CD4-positive, alpha-beta T cell treated with Interferon alpha-2 for 1 hour (primary cell): ENCODE measurements around the gene APBA2.

Source experiments
- DNase-seq, 2 donors: peaks; one replicate each; pipeline ENCODE4 v3.0.0-alpha.2; 2020 to 2022

APBA2 gene

DNA sequence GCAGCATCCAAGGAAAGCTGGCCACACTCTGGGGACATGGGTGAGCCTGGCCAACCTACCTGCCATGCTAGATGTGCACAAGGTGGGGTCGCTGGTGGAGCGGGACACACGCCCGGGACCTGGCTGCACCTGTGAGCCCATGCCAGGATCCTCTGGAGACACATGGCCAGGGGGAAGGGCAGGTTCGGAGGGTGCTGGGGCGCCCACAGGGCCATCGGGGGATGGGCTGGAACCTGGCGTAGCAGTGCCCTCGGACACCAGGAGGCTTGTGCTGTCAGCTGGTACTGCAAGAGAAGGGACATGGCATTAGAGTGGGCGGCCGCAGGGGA, 240.4 kb downstream of the APBA2 start:
- no peak for DNase-seq

DNA sequence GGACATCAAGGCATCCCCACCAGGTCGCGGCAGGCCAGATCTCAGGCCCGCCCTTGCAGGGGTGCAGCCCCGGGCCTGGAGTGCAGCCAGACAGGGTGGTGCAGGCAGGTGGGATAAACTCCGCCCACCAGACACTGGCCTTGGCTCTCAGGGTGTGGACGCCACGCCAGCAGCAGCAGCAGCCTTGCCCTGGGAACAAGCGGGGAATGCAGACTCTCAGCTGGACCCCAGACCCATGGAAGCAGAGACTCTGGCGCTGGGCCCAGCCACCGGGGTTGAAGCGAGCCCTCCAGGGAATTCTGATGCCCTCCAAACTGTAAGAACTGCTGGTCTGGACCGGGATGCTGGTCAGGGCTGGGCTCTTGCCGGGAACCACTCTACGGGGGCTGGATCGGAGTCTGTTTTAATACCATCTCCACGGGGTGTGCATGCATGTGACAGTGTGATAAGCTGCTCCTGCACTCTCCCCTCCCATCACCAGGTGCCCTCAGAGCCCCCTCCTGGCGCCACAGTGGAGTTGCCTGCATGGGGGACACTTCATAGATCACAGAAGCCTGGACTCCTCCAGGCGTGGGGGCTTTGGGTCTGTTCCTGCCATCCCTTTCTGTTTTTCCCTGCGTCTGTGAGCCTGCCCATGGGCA, 241.2 kb downstream of the APBA2 start:
- no peak for DNase-seq

DNA sequence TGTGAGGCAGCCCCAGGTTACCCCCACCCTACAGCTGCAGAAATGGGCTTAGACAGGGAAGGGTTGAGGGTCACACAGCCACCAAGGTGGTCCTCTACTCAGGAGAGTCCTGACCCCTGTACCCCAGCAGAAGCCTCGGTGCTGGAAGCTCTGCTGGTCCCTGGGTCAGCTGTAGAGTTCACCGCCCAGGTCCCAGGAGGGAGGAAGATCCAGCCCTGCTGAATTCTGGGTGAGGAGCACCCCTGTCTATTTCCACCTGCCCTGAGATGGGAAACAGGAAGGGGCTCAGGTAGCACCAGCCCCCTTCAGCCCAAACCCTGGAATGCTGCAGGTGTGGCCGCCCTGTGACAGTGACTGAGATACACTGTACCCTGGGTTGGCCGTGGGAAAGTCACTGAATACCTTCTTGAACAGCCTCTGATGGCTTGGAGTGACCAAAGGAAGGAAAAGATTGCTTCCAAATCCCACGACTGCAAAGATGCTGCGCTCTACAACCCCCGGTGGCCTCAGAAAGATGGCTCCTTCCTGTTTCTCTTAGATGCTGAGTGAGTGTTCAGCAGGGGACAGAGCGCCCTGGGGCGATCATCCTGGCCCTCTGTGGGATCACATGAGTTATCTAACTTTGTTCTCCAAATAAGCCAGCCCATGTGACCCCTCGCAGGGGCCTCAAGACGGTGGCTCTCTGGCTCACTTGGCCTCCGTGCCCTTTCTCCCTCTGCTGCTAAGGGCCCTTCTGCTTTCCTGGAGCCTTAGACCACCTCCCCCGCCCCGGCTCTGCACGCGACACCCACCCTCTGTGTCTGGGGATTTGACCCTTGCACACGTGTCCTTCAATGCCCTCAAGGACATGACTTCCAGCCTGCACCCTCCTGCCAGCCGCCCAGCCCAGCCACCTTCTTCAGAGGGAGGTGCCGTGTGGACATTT, 242.0 kb downstream of the APBA2 start:
- no peak for DNase-seq

GRCh38 chr15:29128671-29129070, 242.9 kb downstream of the APBA2 start:
- DNase-seq = no peak

DNA sequence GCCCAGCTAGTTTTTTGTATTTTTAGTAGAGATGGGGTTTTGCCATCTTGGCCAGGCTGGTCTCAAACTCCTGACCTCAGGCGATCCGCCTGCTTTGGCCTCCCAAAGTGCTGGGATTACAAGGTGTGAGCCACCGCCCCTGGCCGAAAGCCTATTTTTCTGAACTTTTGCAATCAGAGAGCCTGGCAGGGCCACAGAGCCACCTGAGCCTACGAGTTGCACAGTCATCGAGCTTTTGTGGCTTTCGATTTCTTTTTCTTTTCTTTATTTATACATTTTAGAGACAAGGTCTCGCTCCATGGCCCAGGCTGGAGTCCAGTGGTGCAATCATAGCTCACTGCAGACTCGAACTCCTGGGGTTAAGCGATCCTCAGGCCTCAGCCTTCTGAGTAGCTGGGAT, 243.4 kb downstream of the APBA2 start:
- no peak for DNase-seq

DNA sequence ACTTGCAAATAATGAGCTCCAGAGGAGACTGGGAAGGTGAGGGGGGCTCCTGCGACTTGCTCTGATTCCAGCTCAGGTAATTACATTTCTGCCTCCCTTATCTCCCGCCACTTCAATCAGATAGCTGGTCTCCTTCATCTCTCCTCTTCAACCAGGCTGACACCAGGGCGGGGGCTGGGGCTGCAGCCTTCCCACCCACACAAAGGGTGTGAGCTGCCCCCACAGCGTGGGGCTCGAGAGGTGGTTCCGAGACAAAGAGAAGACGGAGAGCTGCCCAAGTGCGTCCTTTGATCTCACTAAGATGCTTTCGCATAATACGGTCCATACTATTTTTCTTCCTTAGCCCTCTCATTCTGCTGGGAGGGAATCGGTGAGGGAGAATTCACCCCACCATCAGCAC, 244.2 kb downstream of the APBA2 start:
- DNase-seq = no peak

DNA sequence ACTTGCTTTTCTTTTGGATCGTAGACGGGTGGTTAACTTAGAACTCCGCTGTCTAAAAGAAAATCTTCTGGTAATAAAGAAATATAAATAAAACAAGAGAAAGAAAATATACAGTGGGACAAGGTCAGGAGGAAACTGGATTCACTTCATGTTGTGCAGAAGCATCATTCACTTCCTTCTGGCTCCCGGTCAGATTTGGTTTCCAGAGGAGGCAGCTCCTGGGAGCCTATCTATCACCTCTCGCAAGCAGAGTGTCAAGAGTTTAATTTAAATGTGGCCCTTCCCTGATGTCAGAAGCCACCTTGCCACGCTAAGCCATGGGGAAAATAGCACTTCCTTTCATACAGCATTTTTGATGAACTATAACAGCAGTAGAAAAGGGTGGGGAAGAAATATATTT, 244.7 kb downstream of the APBA2 start:
- DNase-seq = no peak

DNA sequence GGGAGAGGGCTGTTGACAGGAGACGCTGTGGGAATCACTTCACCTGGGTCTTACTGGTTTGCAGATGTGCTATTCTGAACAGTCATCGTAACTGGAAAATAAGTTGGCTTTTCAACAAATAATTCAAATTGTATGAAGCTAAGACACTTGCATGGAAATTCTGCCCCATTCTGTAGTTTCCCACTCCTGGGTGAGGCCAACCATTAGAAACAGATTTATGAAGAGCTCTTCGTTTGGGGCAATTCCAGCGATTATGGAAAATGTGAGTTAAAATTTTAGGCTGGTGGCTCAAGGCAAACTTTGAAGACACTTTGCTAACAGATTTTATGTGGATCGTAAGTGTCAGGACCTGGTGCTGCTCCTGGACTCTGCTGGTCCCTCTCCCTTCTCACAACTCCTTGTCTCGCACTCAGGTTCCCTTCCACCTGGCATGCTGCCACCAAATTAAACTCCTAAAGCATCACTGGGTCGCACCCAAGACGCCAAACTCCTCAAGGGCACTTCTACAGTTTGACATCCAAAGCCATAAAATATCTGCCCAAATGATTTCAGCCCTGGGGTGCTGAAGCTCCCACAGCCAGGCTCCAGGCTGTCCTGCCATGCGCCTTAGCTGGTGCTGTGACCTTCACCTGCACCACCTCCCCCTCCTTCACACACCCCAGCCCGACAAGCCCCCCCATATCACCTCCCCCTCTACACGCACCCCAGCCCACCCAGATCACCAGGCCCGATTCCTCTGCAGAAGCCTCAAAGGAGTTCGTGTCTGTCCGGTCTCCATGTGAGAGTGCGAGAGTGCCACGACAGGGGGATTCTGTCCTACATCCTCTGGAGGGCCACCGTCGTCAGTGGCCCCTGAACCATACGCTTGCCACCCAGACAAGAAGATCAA, 245.4 kb downstream of the APBA2 start:
- DNase-seq = no peak

DNA sequence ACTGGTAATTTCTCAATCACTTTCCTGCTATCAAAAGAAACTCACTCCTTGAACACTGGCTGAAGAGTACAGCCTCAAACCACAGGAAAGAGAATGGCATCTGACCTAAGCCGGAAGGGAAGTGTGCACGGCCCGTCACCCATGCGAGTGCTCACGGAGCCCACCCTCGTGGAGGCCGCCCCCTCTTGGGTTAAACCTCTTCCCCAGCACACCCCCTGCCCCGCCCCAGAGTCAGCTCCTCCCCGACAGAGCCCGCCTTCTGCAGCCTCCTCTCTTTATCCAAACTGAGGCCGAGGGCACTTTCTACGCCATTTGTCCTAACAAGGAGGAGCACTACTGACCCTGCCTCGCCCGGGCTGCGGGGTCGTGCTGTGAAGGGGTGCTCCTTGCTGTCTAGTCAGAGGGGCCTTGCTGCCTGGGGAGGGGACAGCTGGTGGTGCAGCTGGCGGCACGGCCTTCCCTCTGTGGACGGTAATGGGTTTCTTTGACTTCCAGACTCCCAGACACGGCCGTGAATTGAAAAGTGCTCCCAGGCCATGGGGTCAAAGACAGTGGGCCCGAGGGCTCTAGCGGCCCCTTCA, 246.2 kb downstream of the APBA2 start:
- DNase-seq = no peak

GRCh38 chr15:29132735-29133181, 247.0 kb downstream of the APBA2 start:
- no peak for DNase-seq

GRCh38 chr15:29133321-29133720, 247.5 kb downstream of the APBA2 start:
- DNase-seq = no peak

DNA sequence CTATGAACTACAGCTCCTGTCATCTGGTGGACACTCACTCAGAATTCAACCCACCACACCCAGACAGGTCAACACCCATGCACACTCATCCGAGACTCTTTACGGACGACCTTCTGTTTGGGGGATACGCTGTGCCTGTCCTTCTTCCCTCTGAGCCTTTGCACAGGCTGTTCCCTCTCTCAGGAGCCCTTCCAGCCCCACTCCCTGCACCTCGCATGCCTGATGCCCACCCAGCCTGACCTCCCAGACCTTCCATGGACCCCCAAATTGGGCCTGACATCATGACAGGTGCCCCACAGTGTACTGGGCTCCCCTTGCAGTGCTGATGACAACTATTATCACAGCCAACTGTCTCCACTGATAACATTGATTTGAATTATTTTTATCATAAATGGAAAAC, 248.0 kb downstream of the APBA2 start:
- no peak for DNase-seq

- no peak for DNase-seq
Measured at GRCh38 chr15:29134239-29134638, 248.5 kb downstream of the APBA2 start.

DNA sequence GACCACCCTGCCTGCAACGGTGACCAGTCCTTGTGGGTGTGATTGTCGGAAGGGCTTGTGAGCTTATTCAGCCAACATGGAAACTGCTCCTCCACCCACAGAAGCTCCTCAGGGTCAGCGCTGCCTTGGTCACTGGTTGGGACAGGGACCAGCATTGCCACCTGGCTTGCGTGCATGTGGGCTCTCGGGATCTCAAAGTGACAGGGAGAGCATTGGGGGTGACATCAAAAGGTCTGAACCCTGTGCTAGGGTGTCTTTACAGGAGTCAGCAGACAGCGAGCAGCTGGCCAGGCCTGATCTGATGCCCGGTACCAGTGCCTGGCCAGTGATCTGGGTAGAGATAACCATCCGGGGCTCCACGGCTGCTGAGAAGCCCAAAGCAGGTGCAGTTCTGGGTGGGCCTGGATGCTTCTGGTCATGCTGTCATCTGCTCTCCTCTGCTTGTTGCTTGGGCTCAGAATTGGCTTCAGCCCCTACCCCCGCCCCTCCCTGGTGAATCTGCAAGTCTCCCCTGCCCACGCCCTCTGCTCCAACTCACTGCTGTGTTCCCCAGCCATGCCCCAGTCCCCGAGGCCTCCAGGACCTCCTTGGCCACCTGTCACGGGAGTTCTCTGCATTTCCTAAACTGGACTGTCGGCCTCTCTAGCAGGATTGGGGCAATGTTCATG, 249.0 kb downstream of the APBA2 start:
- no peak for DNase-seq

DNA sequence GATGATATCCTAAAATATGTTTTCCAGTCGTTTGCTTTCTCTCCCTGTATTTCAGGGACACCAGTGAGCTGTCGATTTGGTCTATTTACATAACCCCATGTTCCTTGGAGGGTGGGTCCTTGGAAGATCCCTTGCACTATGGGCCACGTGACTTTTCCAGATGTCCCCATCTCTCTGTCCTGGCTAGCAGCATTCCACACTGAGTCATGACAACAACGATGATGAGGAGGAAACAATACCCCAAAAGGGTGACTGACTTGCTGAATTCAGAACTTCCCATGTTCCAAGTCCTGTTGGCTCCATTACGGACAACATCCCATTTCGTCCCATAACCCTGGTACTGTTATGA, 249.5 kb downstream of the APBA2 start:
- no peak for DNase-seq

DNA sequence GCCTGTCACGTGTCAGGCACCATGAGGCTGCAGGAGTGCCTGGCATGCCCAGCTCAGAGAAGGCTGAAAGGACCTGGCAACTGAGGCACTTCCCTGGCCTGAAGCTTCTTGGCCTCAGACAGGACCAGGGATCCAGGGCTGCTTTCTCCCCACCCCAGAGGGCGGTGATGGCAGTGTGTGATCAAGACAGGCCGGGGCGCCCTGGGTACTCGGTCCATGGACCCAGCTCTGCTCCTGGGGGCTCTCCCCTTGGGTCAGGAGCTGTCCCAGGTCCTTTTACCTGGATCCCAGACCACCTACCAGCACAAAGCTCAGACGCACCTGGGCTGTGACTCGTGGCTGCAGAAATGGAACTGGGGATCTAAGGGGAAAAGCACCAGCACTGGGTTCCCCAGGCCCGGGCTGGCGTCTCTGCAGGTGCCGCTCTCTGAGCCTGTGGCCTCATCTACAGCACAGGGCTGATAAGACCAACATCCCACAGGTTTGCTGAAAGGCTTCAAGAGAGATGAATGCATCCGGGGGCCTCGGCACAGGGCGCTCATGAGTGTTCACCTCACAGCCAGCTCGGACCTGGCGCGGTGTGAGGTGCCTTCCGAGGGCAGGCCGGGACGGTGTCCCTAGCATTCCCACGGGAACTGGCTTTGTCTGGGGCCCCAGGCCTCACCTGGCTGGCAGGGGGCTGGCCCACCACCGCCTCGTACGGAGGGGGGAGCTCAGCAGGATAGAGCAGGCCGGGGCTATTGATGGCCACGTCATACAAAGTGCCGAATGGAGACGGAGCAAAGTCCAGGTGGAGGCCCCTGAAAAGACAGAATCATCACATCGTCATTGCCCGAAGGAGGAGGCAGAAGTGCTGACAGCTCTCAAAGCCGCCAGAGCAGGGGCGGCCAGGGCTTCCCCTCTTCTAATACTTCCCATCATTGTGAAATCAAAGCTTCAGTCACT, 250.2 kb downstream of the APBA2 start:
- no peak for DNase-seq

GRCh38 chr15:29138260-29138659, 252.5 kb downstream of the APBA2 start:
- no peak for DNase-seq

GRCh38 chr15:29139072-29139471, 253.3 kb downstream of the APBA2 start:
- DNase-seq = no peak

- DNase-seq = peak; percentile 19 to 48
Measured at GRCh38 chr15:29139540-29140459, 254.0 kb downstream of the APBA2 start.
